Epithelial cell of esophagus (primary cell): ENCODE data around the gene ARSG.

Experiments
- DNase-seq: peaks from one replicate; pipeline ENCODE4 v3.0.0; 2010; ENCODE audit warnings: low read depth
- H3K4me3 ChIP-seq: 2 replicates; pipeline ENCODE4 v1.5.1; 2011; ENCODE audit warnings: mild to moderate bottlenecking, low read length, control low read depth
- TF ChIP-seq, protein P1 (sequence below): IDR thresholded peaks from 2 replicates; pipeline ENCODE4 v1.5.1; 2011; ENCODE audit warnings: low read depth, mild to moderate bottlenecking, low read length, control low read depth, inconsistent platforms; ENCODE audit not compliant: insufficient read depth; ENCODE audit errors: missing control alignments

ARSG gene

DNA sequence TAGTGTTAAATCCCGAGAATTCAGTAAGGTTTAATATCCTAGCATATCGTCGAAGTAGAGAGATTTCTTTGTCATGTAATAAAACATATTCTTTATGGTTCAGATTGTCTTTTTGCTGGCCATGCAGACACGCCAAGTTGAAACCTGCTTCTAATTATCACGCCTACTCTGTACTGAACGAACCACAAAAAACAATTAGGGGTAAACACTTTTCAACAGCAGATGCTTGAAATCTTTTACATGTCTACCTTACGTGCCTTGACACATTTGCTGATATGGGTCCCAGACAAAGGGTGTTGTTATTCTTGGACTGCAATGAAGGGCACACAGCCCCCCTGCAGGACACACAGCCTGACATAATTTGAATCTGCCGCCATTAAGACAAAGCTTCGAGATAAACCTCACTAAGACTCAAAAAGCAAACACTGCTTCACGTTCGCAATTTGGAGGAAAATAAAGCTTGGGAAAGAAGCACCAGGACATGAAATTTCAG is 152.7 kb downstream of the ARSG start:
- DNase-seq, result no peak
- TF ChIP-seq, protein P1, sequence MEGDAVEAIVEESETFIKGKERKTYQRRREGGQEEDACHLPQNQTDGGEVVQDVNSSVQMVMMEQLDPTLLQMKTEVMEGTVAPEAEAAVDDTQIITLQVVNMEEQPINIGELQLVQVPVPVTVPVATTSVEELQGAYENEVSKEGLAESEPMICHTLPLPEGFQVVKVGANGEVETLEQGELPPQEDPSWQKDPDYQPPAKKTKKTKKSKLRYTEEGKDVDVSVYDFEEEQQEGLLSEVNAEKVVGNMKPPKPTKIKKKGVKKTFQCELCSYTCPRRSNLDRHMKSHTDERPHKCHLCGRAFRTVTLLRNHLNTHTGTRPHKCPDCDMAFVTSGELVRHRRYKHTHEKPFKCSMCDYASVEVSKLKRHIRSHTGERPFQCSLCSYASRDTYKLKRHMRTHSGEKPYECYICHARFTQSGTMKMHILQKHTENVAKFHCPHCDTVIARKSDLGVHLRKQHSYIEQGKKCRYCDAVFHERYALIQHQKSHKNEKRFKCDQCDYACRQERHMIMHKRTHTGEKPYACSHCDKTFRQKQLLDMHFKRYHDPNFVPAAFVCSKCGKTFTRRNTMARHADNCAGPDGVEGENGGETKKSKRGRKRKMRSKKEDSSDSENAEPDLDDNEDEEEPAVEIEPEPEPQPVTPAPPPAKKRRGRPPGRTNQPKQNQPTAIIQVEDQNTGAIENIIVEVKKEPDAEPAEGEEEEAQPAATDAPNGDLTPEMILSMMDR, result no peak
- H3K4me3 ChIP-seq, result no peak overlapping the region

DNA sequence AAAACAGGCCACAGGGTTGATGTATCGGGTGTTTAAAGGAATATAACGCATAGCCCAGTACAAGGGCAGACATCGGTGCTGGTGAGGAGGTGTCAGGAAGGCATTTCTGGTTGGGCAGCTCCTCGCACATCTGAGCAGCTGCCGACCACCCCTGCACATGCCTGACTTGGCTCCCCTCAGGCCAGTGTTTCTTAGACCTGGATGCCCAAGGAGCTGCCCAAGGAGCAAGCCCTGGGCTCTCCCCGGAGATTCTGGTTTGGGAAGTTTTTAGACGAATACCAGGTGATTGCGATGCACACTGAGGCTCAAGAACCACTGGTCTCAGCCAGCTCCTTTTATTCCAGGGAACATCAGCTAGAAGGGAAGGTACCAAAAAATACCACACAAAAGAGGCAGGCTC is 154.4 kb downstream of the ARSG start:
- no peak overlapping the region for H3K4me3 ChIP-seq
- DNase-seq, result no peak
- TF ChIP-seq, protein P1, result no peak

DNA sequence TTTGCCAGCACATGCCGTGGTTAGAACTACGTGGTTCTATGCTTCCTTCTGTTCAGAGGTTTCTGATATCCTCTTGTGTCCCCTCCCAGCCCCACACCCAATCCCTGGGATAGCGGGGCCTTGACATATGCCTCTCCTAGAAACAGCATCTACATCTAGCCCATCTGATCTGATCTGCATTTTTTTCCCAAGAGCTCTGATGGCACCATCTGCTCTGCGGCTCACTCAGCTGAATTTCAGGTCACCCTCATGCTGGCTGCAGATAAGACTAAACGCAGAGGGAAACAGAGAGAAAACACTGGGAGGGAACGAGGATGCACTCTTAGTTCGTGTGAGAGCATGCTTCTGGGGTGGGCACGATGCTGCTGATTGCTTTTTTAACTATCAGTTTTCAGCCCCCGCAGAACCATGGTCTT is 155.3 kb downstream of the ARSG start:
- TF ChIP-seq, protein P1, result no peak
- no peak overlapping the region for H3K4me3 ChIP-seq
- no peak for DNase-seq

DNA sequence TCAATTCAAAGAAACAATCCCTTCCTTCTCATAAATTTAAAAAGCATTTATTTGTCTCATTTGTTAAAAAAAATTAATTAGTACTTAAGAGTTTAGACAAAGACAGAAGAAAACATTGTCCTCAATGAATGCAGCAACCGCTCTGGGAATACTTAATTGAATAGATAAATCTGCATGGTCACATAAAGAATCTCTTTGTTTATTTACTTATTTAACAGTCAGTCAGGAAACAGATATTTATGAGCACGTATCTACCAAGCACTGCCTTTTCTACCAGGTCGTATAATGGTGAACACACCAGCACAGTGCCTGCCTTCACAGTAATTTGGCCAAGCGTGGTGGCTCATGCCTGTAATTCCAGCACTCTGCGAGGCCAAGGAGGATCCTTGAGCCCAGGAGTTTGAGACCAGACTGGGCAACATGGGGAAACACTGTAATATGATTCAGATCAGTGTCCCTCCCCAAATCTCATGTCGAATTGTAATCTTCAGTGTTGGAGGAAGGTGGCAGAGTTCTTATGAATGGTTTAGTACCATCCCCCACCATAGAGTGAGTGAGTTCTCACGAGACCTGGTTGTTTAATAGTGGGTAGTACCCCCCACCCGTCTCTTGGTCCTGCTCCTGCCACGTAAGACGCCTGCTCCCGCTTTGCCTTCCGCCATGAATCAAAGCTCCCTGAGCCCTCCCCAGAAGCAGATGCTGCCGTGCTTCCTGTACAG is 157.9 kb downstream of the ARSG start:
- TF ChIP-seq, protein P1, result no peak
- no peak for DNase-seq
- no peak overlapping the region for H3K4me3 ChIP-seq

DNA sequence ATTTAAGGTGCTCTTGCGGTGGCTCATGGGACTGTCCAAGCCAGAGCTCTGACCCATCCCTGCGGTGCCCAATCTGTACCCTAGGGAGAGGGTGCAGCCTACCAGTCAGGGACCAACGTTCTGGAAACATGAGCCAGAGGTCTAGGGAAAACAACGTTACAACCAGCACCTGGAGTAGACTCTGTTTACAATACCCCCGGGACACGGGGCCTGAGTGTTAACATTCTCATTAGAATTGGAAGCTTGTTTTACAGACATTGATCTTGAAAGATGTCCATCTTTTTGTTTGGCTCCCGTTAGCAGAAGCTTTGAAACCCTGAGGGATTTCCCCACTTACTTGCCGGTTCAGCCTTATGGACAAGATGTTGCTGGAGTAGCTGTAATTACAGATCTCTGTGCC is 159.1 kb downstream of the ARSG start:
- no peak for DNase-seq
- no peak overlapping the region for H3K4me3 ChIP-seq
- TF ChIP-seq, protein P1, result no peak

DNA sequence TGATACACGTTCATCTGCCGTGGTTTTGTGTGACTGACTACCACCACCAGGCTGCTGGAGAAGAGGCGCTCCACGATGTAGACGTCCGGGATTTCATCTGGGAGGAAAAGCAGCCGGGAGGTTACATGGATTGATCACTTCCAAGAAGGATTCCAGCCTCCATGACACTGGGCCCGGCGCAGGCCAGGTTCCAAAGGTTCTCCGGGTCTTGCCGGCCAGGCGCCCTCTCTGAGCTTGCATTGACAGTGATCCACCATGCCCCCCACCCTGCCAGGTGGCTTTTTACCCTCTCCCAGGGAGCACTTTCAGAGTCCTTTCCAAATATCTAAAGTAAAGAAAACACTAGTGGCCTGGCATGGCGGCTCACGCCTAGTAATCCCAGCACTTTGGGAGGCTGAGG is 159.5 kb downstream of the ARSG start:
- no peak overlapping the region for H3K4me3 ChIP-seq
- no peak for DNase-seq
- TF ChIP-seq, protein P1, result no peak

DNA sequence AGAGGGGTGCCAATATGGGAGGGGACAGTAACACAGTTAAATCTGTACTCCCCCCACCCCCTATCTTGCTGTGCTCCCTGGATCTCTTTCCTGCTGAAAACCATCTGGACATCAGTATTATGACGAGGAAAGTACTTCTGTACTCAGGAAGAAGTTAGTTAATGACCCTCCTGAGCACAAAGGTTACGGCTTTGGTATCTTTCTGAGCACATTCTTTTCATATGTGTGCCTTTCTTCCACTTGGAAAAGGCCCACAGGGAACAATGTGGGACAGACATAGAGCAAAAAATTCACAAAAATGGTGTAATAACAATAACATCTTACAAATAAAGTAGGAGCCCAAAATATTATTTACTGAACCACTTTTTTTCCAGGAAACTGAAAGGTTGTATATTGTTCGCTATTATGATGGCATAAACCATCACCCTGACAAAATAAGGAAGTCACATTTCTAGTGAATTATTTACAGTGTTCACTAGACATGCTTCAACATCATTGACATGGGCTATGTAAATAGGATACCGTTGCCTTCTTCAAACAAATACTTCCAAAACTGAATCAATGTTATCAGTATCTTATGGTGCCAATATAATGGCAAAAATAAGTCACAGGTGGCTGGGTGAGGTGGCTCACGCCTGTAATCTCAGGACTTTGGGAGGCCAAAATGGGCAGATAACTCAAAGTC is 160.5 kb downstream of the ARSG start:
- H3K4me3 ChIP-seq, result no peak overlapping the region
- TF ChIP-seq, protein P1, result no peak
- DNase-seq, result no peak
